ENCODE data around the gene APOC3. TPM values are rescaled to one million over a fixed set of nuclear protein-coding genes. Genes with fewer than 3 reads are reported as not detected.

Gene APOC3
- total and polyA plus RNA-seq, 4 donors: 0.14 to 2.3 TPM; not detected in 2

DNA sequence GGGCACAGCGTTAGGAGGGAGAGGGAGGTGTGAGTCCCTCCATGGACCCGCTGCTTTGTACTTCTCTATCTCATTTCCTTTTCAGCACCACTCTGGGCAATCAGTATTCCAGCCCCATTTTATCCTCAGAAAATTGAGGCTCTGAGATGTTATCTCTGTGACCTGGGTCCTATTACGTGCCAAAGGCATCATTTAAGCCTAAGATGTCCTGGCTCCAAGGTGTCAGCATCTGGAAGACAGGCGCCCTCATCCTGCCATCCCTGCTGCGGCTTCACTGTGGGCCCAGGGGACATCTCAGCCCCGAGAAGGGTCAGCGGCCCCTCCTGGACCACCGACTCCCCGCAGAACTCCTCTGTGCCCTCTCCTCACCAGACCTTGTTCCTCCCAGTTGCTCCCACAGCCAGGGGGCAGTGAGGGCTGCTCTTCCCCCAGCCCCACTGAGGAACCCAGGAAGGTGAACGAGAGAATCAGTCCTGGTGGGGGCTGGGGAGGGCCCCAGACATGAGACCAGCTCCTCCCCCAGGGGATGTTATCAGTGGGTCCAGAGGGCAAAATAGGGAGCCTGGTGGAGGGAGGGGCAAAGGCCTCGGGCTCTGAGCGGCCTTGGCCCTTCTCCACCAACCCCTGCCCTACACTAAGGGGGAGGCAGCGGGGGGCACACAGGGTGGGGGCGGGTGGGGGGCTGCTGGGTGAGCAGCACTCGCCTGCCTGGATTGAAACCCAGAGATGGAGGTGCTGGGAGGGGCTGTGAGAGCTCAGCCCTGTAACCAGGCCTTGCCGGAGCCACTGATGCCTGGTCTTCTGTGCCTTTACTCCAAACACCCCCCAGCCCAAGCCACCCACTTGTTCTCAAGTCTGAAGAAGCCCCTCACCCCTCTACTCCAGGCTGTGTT is 829 bp upstream of the APOC3 start:
- ATAC-seq (ENCODE audit: insufficient read depth, low FRiP score) (no peak), DNase-seq (no peak)
- peaks cover 0 to 12% (median 6%) of the 10 kb centered on the region in 5 donors for H3K4me1 ChIP-seq (ENCODE audit: control insufficient read depth in 5 of 5, insufficient read depth in 5 of 5, low read length in 5 of 5)
- 65 to 73% methylated on average over 14 to 16 of the region's 16 CpGs for WGBS, 2 donors
- H3K9me3 ChIP-seq (ENCODE audit: control insufficient read depth in 4 of 4, insufficient read depth in 3 of 4, low read length in 3 of 4): no peaks in the 10 kb centered on the region
- no peaks in the 10 kb centered on the region for H3K36me3 ChIP-seq (ENCODE audit: control insufficient read depth in 4 of 4, insufficient read depth in 4 of 4, low read length in 4 of 4)
- H3K27ac ChIP-seq (ENCODE audit: low read depth in 1 of 2, low read length in 1 of 2): no peak overlapping the region
- no peak for TF ChIP-seq CTCF (IDR thresholded peaks at IDR 0.05; ENCODE audit: control extremely low read depth, extremely low read depth)
- no peak overlapping the region for H3K4me3 ChIP-seq
- no peaks in the 10 kb centered on the region for H3K27me3 ChIP-seq (ENCODE audit: control insufficient read depth in 3 of 3, insufficient read depth in 3 of 3, low read length in 2 of 3)
- H3K9ac ChIP-seq (ENCODE audit: insufficient read depth in 1 of 2, low read length in 2 of 2): no peak overlapping the region

DNA sequence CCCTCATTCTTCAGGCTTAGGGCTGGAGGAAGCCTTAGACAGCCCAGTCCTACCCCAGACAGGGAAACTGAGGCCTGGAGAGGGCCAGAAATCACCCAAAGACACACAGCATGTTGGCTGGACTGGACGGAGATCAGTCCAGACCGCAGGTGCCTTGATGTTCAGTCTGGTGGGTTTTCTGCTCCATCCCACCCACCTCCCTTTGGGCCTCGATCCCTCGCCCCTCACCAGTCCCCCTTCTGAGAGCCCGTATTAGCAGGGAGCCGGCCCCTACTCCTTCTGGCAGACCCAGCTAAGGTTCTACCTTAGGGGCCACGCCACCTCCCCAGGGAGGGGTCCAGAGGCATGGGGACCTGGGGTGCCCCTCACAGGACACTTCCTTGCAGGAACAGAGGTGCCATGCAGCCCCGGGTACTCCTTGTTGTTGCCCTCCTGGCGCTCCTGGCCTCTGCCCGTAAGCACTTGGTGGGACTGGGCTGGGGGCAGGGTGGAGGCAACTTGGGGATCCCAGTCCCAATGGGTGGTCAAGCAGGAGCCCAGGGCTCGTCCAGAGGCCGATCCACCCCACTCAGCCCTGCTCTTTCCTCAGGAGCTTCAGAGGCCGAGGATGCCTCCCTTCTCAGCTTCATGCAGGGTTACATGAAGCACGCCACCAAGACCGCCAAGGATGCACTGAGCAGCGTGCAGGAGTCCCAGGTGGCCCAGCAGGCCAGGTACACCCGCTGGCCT is 641 bp downstream of the APOC3 start:
- 96% methylated on average over 17 of the region's 17 CpGs for WGBS, 2 donors
- peaks cover 0 to 19% (median 11%) of the 10 kb centered on the region in 5 donors for H3K4me1 ChIP-seq (ENCODE audit: control insufficient read depth in 5 of 5, insufficient read depth in 5 of 5, low read length in 5 of 5)
- DNase-seq (no peak), ATAC-seq (ENCODE audit: insufficient read depth, low FRiP score) (no peak)
- H3K4me3 ChIP-seq: no peak overlapping the region
- no peaks in the 10 kb centered on the region for H3K36me3 ChIP-seq (ENCODE audit: control insufficient read depth in 4 of 4, insufficient read depth in 4 of 4, low read length in 4 of 4)
- H3K9me3 ChIP-seq (ENCODE audit: control insufficient read depth in 4 of 4, insufficient read depth in 3 of 4, low read length in 3 of 4): no peaks in the 10 kb centered on the region
- H3K27me3 ChIP-seq (ENCODE audit: control insufficient read depth in 3 of 3, insufficient read depth in 3 of 3, low read length in 2 of 3): no peaks in the 10 kb centered on the region
- no peak overlapping the region for H3K27ac ChIP-seq (ENCODE audit: low read depth in 1 of 2, low read length in 1 of 2)
- no peak for TF ChIP-seq CTCF (IDR thresholded peaks at IDR 0.05; ENCODE audit: control extremely low read depth, extremely low read depth)
- H3K9ac ChIP-seq (ENCODE audit: insufficient read depth in 1 of 2, low read length in 2 of 2): no peak overlapping the region

GRCh38 chr11:116831790-116832349 is 2.2 kb downstream of the APOC3 start:
- no peaks in the 10 kb centered on the region for H3K36me3 ChIP-seq (ENCODE audit: control insufficient read depth in 4 of 4, insufficient read depth in 4 of 4, low read length in 4 of 4)
- H3K27ac ChIP-seq (ENCODE audit: low read depth in 1 of 2, low read length in 1 of 2): no peak overlapping the region
- H3K9ac ChIP-seq (ENCODE audit: insufficient read depth in 1 of 2, low read length in 2 of 2): no peak overlapping the region
- DNase-seq: no peak
- no peak for TF ChIP-seq CTCF (IDR thresholded peaks at IDR 0.05; ENCODE audit: control extremely low read depth, extremely low read depth)
- 89 to 94% methylated on average over 7 of the region's 7 CpGs for WGBS, 2 donors
- H3K27me3 ChIP-seq (ENCODE audit: control insufficient read depth in 3 of 3, insufficient read depth in 3 of 3, low read length in 2 of 3): no peaks in the 10 kb centered on the region
- H3K4me1 ChIP-seq (ENCODE audit: control insufficient read depth in 5 of 5, insufficient read depth in 5 of 5, low read length in 5 of 5): peaks cover 0 to 30% (median 18%) of the 10 kb centered on the region in 5 donors
- ATAC-seq (ENCODE audit: insufficient read depth, low FRiP score): no peak
- H3K4me3 ChIP-seq: no peak overlapping the region
- no peaks in the 10 kb centered on the region for H3K9me3 ChIP-seq (ENCODE audit: control insufficient read depth in 4 of 4, insufficient read depth in 3 of 4, low read length in 3 of 4)

Data from lung (tissue), 12 donors.